BE2C (cell line): Measurements from ENCODE around the gene EPM2A.
"Not testable (repeated sequence)": the region's sequence is repeated elsewhere in the genome, so short reads cannot be mapped to it uniquely, and the experiment has no call there.

Experiments used
- DNase-seq: peaks from one replicate; pipeline ENCODE4 v3.0.0-alpha.2; 2020
- H3K27me3 ChIP-seq: fragments of 250-450 bp; sonication (Bioruptor Pico); 2 replicates; pipeline ENCODE4 v1.5.1; 2020; ENCODE audit warnings: mild to moderate bottlenecking
- H3K36me3 ChIP-seq: fragments of 250-450 bp; sonication (Bioruptor Pico); 2 replicates; pipeline ENCODE4 v1.5.1; 2020; ENCODE audit warnings: mild to moderate bottlenecking
- H3K4me1 ChIP-seq: fragments of 250-450 bp; sonication (Bioruptor Pico); 2 replicates; pipeline ENCODE4 v1.5.1; 2020
- H3K4me3 ChIP-seq: 2 replicates; pipeline ENCODE4 v1.5.1; 2011; ENCODE audit warnings: low read depth, low read length
- H3K9me3 ChIP-seq: fragments of 250-450 bp; sonication (Bioruptor Pico); 2 replicates; pipeline ENCODE4 v1.5.1; 2020
- CTCF ChIP-seq: IDR thresholded peaks from 2 replicates; pipeline ENCODE4 v1.5.1; 2012; ENCODE audit warnings: mild to moderate bottlenecking, low read depth, low read length

The EPM2A gene

GRCh38 chr6:145705561-145705960, 29.8 kb downstream of the EPM2A start:
- DNase-seq, result no peak
- TF ChIP-seq CTCF, result no peak
- Histone ChIP-seq H3K36me3 (no peaks in the 10 kb centered on the region), H3K27me3 (no peaks in the 10 kb centered on the region), H3K4me1 (no peaks in the 10 kb centered on the region), H3K4me3 (no peak overlapping the region), H3K9me3 (no peaks in the 10 kb centered on the region)

GRCh38 chr6:145704143-145704781, 31.1 kb downstream of the EPM2A start:
- peak; percentile 37; the same call in 1 of the 2 replicates for TF ChIP-seq CTCF
- Histone ChIP-seq H3K27me3 (no peaks in the 10 kb centered on the region), H3K4me1 (no peaks in the 10 kb centered on the region), H3K36me3 (no peaks in the 10 kb centered on the region), H3K9me3 (no peaks in the 10 kb centered on the region), H3K4me3 (no peak overlapping the region)
- no peak for DNase-seq

GRCh38 chr6:145699462-145699861, 35.9 kb downstream of the EPM2A start:
- H3K4me1 ChIP-seq, result no peaks in the 10 kb centered on the region
- no peak overlapping the region for H3K4me3 ChIP-seq
- DNase-seq, result no peak
- no peak for TF ChIP-seq CTCF
- H3K9me3 ChIP-seq, result no peaks in the 10 kb centered on the region
- no peaks in the 10 kb centered on the region for H3K27me3 ChIP-seq
- no peaks in the 10 kb centered on the region for H3K36me3 ChIP-seq

- H3K4me1 ChIP-seq, H3K9me3 ChIP-seq, H3K36me3 ChIP-seq, DNase-seq, H3K4me3 ChIP-seq, H3K27me3 ChIP-seq: not testable (repeated sequence)
These were observed 37.9 kb downstream of the EPM2A start for GRCh38 chr6:145697401-145697800.

GRCh38 chr6:145694083-145694737, 41.1 kb downstream of the EPM2A start:
- no peaks in the 10 kb centered on the region for H3K36me3 ChIP-seq
- no peak for TF ChIP-seq CTCF

GRCh38 chr6:145690969-145691368, 44.4 kb downstream of the EPM2A start:
- no peaks in the 10 kb centered on the region for H3K27me3 ChIP-seq
- TF ChIP-seq CTCF, result no peak
- no peaks in the 10 kb centered on the region for H3K4me1 ChIP-seq
- H3K9me3 ChIP-seq, result no peaks in the 10 kb centered on the region
- DNase-seq, result no peak
- H3K4me3 ChIP-seq, result no peak overlapping the region
- no peaks in the 10 kb centered on the region for H3K36me3 ChIP-seq

More at GRCh38 chr6:145694083-145694737, 41.1 kb downstream of the EPM2A start:
- no peaks in the 10 kb centered on the region for H3K27me3 ChIP-seq
- no peaks in the 10 kb centered on the region for H3K9me3 ChIP-seq
- DNase-seq, result no peak
- H3K4me3 ChIP-seq, result no peak overlapping the region
- H3K4me1 ChIP-seq, result no peaks in the 10 kb centered on the region
